Dendritic cell treated with granulocyte-macrophage colony-stimulating factor and Interleukin-4, amounts not matched to agents 40 ng/mL and 50 ng/mL, for 4 days (primary cell): ENCODE data around the gene ENTHD1.
A peak's percentile ranks its signal among the peaks of the same experiment; 100 is the strongest.
"Not testable (repeated sequence)": the region's sequence is repeated elsewhere in the genome, so short reads cannot be mapped to it uniquely, and the experiment has no call there.

Source experiments
- H3K27ac Mint-ChIP-seq: one replicate; pipeline ENCODE4 v1.8.0; 2022; ENCODE audit warnings: mild to moderate bottlenecking, mixed read lengths
- H3K27me3 Mint-ChIP-seq: one replicate; pipeline ENCODE4 v1.8.0; 2022; ENCODE audit warnings: mild to moderate bottlenecking, mixed read lengths
- H3K36me3 Mint-ChIP-seq: one replicate; pipeline ENCODE4 v1.8.0; 2022; ENCODE audit warnings: low read depth, mixed read lengths
- H3K4me1 Mint-ChIP-seq: one replicate; pipeline ENCODE4 v1.8.0; 2022; ENCODE audit warnings: low read depth, mixed read lengths
- H3K4me3 Mint-ChIP-seq: one replicate; pipeline ENCODE4 v1.8.0; 2022; ENCODE audit warnings: mild to moderate bottlenecking, moderate library complexity, mixed read lengths
- H3K9me3 Mint-ChIP-seq: one replicate; pipeline ENCODE4 v1.8.0; 2022; ENCODE audit warnings: mixed read lengths
- intact Hi-C: fragments of 100-400 bp; cut with micrococcal nuclease; formaldehyde crosslinking; loops from one replicate; pipeline ENCODE4 v1.15.0; 2022

The ENTHD1 gene

GRCh38 chr22:39871008-39871798 lies 22.4 kb downstream of the ENTHD1 start:
- H3K9me3 Mint-ChIP-seq, result no peaks in the 10 kb centered on the region
- no peak overlapping the region for H3K4me3 Mint-ChIP-seq
- no peak overlapping the region for H3K27ac Mint-ChIP-seq
- peaks cover 21% of the 10 kb centered on the region for H3K27me3 Mint-ChIP-seq
- peaks cover 16% of the 10 kb centered on the region for H3K4me1 Mint-ChIP-seq
- intact Hi-C loops, result no loop called here
- no peaks in the 10 kb centered on the region for H3K36me3 Mint-ChIP-seq

- H3K27me3 Mint-ChIP-seq, result peaks cover 30% of the 10 kb centered on the region
- H3K9me3 Mint-ChIP-seq, H3K36me3 Mint-ChIP-seq, H3K4me3 Mint-ChIP-seq, intact Hi-C loops, H3K27ac Mint-ChIP-seq: not testable (repeated sequence)
- H3K4me1 Mint-ChIP-seq, result peaks cover 16% of the 10 kb centered on the region
These were observed 23.8 kb downstream of the ENTHD1 start for GRCh38 chr22:39869797-39870196.

- peaks cover 13% of the 10 kb centered on the region for H3K4me1 Mint-ChIP-seq
- intact Hi-C loops, result no loop called here
- no peak overlapping the region for H3K4me3 Mint-ChIP-seq
- no peaks in the 10 kb centered on the region for H3K9me3 Mint-ChIP-seq
- peaks cover 34% of the 10 kb centered on the region for H3K27me3 Mint-ChIP-seq
- H3K36me3 Mint-ChIP-seq, result no peaks in the 10 kb centered on the region
- H3K27ac Mint-ChIP-seq, result no peak overlapping the region
These were observed 24.8 kb downstream of the ENTHD1 start for GRCh38 chr22:39868741-39869140.

- Mint-ChIP-seq H3K36me3 (no peaks in the 10 kb centered on the region), H3K9me3 (no peaks in the 10 kb centered on the region), H3K27me3 (peaks cover 42% of the 10 kb centered on the region), H3K4me1 (peaks cover 12% of the 10 kb centered on the region), H3K27ac (no peak overlapping the region), H3K4me3 (no peak overlapping the region)
- intact Hi-C loops, result no loop called here
These were observed 33.5 kb downstream of the ENTHD1 start for GRCh38 chr22:39859903-39860588.

GRCh38 chr22:39856588-39856987 lies 37.0 kb downstream of the ENTHD1 start:
- no peak overlapping the region for H3K27ac Mint-ChIP-seq
- no peaks in the 10 kb centered on the region for H3K36me3 Mint-ChIP-seq
- H3K4me3 Mint-ChIP-seq, result no peak overlapping the region
- H3K27me3 Mint-ChIP-seq, result peaks cover 41% of the 10 kb centered on the region
- intact Hi-C loops, result no loop called here
- H3K4me1 Mint-ChIP-seq, result peaks cover 28% of the 10 kb centered on the region
- H3K9me3 Mint-ChIP-seq, result no peaks in the 10 kb centered on the region

GRCh38 chr22:39852799-39853198 lies 40.8 kb downstream of the ENTHD1 start:
- Mint-ChIP-seq H3K4me1 (peaks cover 32% of the 10 kb centered on the region), H3K27me3 (peaks cover 35% of the 10 kb centered on the region), H3K36me3 (no peaks in the 10 kb centered on the region), H3K9me3 (no peaks in the 10 kb centered on the region), H3K27ac (no peak overlapping the region), H3K4me3 (no peak overlapping the region)
- intact Hi-C loops, result no loop called here

GRCh38 chr22:39851606-39852315 lies 41.8 kb downstream of the ENTHD1 start:
- no peak overlapping the region for H3K27ac Mint-ChIP-seq
- H3K27me3 Mint-ChIP-seq, result peaks cover 34% of the 10 kb centered on the region
- H3K4me3 Mint-ChIP-seq, result no peak overlapping the region
- no peaks in the 10 kb centered on the region for H3K36me3 Mint-ChIP-seq
- intact Hi-C loops, result no loop called here
- peaks cover 32% of the 10 kb centered on the region for H3K4me1 Mint-ChIP-seq
- H3K9me3 Mint-ChIP-seq, result no peaks in the 10 kb centered on the region

- Mint-ChIP-seq H3K27me3 (peaks cover 31% of the 10 kb centered on the region), H3K4me3 (no peak overlapping the region), H3K36me3 (no peaks in the 10 kb centered on the region), H3K4me1 (peaks cover 25% of the 10 kb centered on the region), H3K27ac (no peak overlapping the region), H3K9me3 (no peaks in the 10 kb centered on the region)
- intact Hi-C loops, result no loop called here
These were observed 46.1 kb downstream of the ENTHD1 start for GRCh38 chr22:39847477-39847876.

GRCh38 chr22:39846539-39846938 lies 47.0 kb downstream of the ENTHD1 start:
- H3K9me3 Mint-ChIP-seq, H3K36me3 Mint-ChIP-seq, H3K4me3 Mint-ChIP-seq, H3K27ac Mint-ChIP-seq, intact Hi-C loops: not testable (repeated sequence)
- H3K27me3 Mint-ChIP-seq, result peaks cover 34% of the 10 kb centered on the region
- H3K4me1 Mint-ChIP-seq, result peaks cover 19% of the 10 kb centered on the region

GRCh38 chr22:39845529-39845928 lies 48.0 kb downstream of the ENTHD1 start:
- intact Hi-C loops, result no loop called here
- H3K36me3 Mint-ChIP-seq, result no peaks in the 10 kb centered on the region
- H3K9me3 Mint-ChIP-seq, result no peaks in the 10 kb centered on the region
- peaks cover 32% of the 10 kb centered on the region for H3K27me3 Mint-ChIP-seq
- peaks cover 15% of the 10 kb centered on the region for H3K4me1 Mint-ChIP-seq
- H3K4me3 Mint-ChIP-seq, result no peak overlapping the region
- H3K27ac Mint-ChIP-seq, result peak overlapping the region; percentile 23

- intact Hi-C loops, result loop anchor here (2.0 kb wide), 1 partner anchor 61 kb away; the partner anchor contains the start of gene GRAP2
- Mint-ChIP-seq H3K9me3 (peaks cover 11% of the 10 kb centered on the region), H3K4me3 (no peak overlapping the region), H3K36me3 (no peaks in the 10 kb centered on the region), H3K4me1 (peaks cover 16% of the 10 kb centered on the region), H3K27me3 (peaks cover 49% of the 10 kb centered on the region), H3K27ac (no peak overlapping the region)
These were observed 53.5 kb downstream of the ENTHD1 start for GRCh38 chr22:39839917-39840510.

- peaks cover 11% of the 10 kb centered on the region for H3K9me3 Mint-ChIP-seq
- intact Hi-C loops, result loop anchor here (2.0 kb wide), 1 partner anchor 62 kb away; the partner anchor contains the start of gene GRAP2
- no peak overlapping the region for H3K27ac Mint-ChIP-seq
- peaks cover 52% of the 10 kb centered on the region for H3K27me3 Mint-ChIP-seq
- peaks cover 11% of the 10 kb centered on the region for H3K4me1 Mint-ChIP-seq
- H3K36me3 Mint-ChIP-seq, result no peaks in the 10 kb centered on the region
- no peak overlapping the region for H3K4me3 Mint-ChIP-seq
These were observed 54.4 kb downstream of the ENTHD1 start for GRCh38 chr22:39839204-39839603.

GRCh38 chr22:39833610-39834009 lies 60.0 kb downstream of the ENTHD1 start:
- intact Hi-C loops, result no loop called here
- Mint-ChIP-seq H3K4me3 (no peak overlapping the region), H3K9me3 (peaks cover 11% of the 10 kb centered on the region), H3K27ac (no peak overlapping the region), H3K36me3 (no peaks in the 10 kb centered on the region), H3K4me1 (no peaks in the 10 kb centered on the region), H3K27me3 (peaks cover 71% of the 10 kb centered on the region)

GRCh38 chr22:39833093-39833492 lies 60.5 kb downstream of the ENTHD1 start:
- Mint-ChIP-seq H3K9me3 (peaks cover 11% of the 10 kb centered on the region), H3K27ac (no peak overlapping the region), H3K4me3 (no peak overlapping the region), H3K36me3 (no peaks in the 10 kb centered on the region), H3K27me3 (peaks cover 74% of the 10 kb centered on the region), H3K4me1 (no peaks in the 10 kb centered on the region)
- intact Hi-C loops, result no loop called here
